HL-60 (cell line): ENCODE results near the gene TTC17.

Experiments used
- DNase-seq, 2 experiments: peaks; one replicate each; pipeline ENCODE4 v3.0.0-alpha.2; 2010 to 2020; ENCODE audit warnings: low read depth in 1 of 2, low spot score in 1 of 2
- H3K27ac ChIP-seq: fragments of 250-450 bp; sonication (Bioruptor Pico); replicated peaks from 2 replicates; pipeline ENCODE4 v1.5.1; 2020; ENCODE audit warnings: mild to moderate bottlenecking, moderate library complexity
- H3K27me3 ChIP-seq: fragments of 250-450 bp; sonication (Bioruptor Pico); 2 replicates; pipeline ENCODE4 v1.5.1; 2021; ENCODE audit warnings: mild to moderate bottlenecking, moderate library complexity; ENCODE audit not compliant: insufficient read depth, poor library complexity, severe bottlenecking
- H3K4me3 ChIP-seq: replicated peaks from 2 replicates; pipeline ENCODE4 v1.5.1; 2011; ENCODE audit warnings: mild to moderate bottlenecking, control low read depth, low read length; ENCODE audit not compliant: insufficient read depth
- GABPA ChIP-seq: IDR thresholded peaks from 2 replicates; pipeline ENCODE4 v1.6.1; 2012; ENCODE audit warnings: low read depth
- POLR2AphosphoS5 ChIP-seq: IDR thresholded peaks from 2 replicates; pipeline ENCODE4 v1.6.1; 2012; ENCODE audit warnings: low read depth
- SPI1 ChIP-seq: IDR thresholded peaks from 2 replicates; pipeline ENCODE4 v1.6.1; 2012; ENCODE audit warnings: low read depth, mild to moderate bottlenecking, borderline replicate concordance
- TF ChIP-seq, protein P1 (sequence below): IDR thresholded peaks from one replicate; pipeline ENCODE4 v1.5.1; 2011; ENCODE audit warnings: low read length, control low read depth, inconsistent platforms; ENCODE audit not compliant: insufficient read depth
- TF ChIP-seq, protein P2 (sequence below): IDR thresholded peaks from 2 replicates; pipeline ENCODE4 v1.6.1; 2012; ENCODE audit warnings: low read depth; ENCODE audit not compliant: insufficient replicate concordance

TTC17 gene

DNA sequence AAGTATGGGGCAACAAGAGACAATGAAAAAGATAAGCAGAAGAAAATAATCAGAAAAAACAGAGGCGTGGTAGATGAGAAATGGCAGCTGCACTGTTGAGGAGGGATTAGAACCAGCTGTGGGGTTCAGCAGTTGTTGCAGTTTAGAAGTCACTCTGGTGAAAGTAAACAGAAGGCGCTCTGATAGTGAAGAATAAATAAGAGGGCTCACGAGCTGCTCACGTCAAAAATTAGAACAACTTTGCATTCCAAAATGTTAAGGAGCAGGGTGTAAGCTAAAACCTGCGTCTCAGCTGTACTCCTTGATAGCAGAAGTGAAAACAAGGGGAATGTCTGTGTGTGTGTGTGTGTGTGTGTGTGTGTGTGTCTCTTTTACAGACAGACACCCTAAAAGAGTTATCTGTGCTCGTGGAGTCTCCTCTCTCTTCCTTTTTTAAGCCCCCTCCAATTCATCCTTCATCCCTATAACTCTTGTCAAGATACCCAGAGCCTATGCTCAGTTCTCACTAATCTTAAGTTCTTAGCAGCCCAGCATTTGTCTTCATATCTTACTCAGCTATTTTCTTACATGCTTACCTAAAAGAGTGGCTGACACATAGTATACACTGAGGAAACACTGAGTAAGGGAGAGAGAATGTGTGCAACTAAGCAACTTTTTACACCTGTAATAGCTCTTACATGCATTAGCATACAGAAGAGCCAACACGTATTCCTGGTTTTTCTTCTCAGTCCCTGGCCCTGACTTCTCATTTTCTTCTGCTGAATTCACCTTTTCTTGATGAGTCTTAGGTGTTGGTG, 8.9 kb downstream of the TTC17 start:
- H3K27ac ChIP-seq = no peak overlapping the region

DNA sequence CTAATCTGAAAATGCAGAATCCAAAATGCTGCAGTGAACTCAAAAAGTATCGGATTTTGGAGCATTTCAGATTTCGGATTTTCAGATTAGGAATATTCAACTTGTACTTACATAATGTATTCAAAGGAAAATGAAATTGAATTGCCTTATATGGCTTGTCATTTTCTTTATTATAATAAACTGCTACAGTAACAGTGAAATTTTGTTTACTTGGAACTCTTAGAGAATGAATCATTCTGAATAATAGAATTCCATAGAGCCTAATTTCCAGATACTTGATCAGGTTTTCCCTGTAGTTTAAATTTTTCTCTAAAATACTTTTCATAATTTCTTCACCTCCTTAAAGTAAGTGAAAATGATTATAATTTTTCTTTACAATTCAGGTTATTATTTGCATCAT, 17.3 kb downstream of the TTC17 start:
- Histone ChIP-seq H3K27ac (no peak overlapping the region), H3K27me3 (no peaks in the 10 kb centered on the region), H3K4me3 (no peak overlapping the region)
- no peak for TF ChIP-seq GABPA
- TF ChIP-seq, protein P1, sequence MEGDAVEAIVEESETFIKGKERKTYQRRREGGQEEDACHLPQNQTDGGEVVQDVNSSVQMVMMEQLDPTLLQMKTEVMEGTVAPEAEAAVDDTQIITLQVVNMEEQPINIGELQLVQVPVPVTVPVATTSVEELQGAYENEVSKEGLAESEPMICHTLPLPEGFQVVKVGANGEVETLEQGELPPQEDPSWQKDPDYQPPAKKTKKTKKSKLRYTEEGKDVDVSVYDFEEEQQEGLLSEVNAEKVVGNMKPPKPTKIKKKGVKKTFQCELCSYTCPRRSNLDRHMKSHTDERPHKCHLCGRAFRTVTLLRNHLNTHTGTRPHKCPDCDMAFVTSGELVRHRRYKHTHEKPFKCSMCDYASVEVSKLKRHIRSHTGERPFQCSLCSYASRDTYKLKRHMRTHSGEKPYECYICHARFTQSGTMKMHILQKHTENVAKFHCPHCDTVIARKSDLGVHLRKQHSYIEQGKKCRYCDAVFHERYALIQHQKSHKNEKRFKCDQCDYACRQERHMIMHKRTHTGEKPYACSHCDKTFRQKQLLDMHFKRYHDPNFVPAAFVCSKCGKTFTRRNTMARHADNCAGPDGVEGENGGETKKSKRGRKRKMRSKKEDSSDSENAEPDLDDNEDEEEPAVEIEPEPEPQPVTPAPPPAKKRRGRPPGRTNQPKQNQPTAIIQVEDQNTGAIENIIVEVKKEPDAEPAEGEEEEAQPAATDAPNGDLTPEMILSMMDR = no peak
- no peak for TF ChIP-seq SPI1
- TF ChIP-seq, protein P2, sequence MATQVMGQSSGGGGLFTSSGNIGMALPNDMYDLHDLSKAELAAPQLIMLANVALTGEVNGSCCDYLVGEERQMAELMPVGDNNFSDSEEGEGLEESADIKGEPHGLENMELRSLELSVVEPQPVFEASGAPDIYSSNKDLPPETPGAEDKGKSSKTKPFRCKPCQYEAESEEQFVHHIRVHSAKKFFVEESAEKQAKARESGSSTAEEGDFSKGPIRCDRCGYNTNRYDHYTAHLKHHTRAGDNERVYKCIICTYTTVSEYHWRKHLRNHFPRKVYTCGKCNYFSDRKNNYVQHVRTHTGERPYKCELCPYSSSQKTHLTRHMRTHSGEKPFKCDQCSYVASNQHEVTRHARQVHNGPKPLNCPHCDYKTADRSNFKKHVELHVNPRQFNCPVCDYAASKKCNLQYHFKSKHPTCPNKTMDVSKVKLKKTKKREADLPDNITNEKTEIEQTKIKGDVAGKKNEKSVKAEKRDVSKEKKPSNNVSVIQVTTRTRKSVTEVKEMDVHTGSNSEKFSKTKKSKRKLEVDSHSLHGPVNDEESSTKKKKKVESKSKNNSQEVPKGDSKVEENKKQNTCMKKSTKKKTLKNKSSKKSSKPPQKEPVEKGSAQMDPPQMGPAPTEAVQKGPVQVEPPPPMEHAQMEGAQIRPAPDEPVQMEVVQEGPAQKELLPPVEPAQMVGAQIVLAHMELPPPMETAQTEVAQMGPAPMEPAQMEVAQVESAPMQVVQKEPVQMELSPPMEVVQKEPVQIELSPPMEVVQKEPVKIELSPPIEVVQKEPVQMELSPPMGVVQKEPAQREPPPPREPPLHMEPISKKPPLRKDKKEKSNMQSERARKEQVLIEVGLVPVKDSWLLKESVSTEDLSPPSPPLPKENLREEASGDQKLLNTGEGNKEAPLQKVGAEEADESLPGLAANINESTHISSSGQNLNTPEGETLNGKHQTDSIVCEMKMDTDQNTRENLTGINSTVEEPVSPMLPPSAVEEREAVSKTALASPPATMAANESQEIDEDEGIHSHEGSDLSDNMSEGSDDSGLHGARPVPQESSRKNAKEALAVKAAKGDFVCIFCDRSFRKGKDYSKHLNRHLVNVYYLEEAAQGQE = no peak
- no peak for TF ChIP-seq POLR2AphosphoS5
- no peak for DNase-seq

More for the DNA sequence above, 8.9 kb downstream of the TTC17 start:
- DNase-seq = no peak
- no peaks in the 10 kb centered on the region for H3K27me3 ChIP-seq
- no peak overlapping the region for H3K4me3 ChIP-seq
- TF ChIP-seq, protein P1 = no peak
- no peak for TF ChIP-seq POLR2AphosphoS5
- no peak for TF ChIP-seq GABPA
- TF ChIP-seq SPI1 = no peak
- TF ChIP-seq, protein P2 = no peak

DNA sequence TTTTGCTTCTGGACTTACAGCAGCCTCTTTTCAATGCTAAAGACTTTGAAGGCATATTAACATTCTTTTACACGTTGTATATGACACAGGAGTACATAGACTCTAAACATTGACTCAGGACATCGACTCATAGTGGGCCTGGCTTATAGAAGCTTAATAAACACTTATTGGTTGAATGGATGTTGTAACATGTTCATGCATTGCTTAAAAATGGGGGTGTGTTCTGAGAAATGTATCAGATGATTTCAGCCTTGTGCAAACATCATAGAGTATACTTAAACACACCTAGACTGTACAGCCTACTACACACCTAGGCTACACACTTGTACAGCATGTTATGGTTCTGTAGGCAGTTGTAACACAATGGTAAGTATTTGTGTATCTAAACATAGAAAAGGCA, 17.9 kb downstream of the TTC17 start:
- no peak for DNase-seq
- TF ChIP-seq, protein P1 = no peak
- TF ChIP-seq, protein P2 = no peak
- TF ChIP-seq POLR2AphosphoS5 (no peak), SPI1 (no peak), GABPA (no peak)
- H3K4me3 ChIP-seq = no peak overlapping the region
- no peaks in the 10 kb centered on the region for H3K27me3 ChIP-seq
- no peak overlapping the region for H3K27ac ChIP-seq
